ENCODE results near the gene CCDC192. TPM values are rescaled to one million over a fixed set of nuclear protein-coding genes. Genes with fewer than 3 reads are reported as not detected.

Gene CCDC192
- total RNA-seq, 6 experiments from 2014 or later, result not detected

DNA sequence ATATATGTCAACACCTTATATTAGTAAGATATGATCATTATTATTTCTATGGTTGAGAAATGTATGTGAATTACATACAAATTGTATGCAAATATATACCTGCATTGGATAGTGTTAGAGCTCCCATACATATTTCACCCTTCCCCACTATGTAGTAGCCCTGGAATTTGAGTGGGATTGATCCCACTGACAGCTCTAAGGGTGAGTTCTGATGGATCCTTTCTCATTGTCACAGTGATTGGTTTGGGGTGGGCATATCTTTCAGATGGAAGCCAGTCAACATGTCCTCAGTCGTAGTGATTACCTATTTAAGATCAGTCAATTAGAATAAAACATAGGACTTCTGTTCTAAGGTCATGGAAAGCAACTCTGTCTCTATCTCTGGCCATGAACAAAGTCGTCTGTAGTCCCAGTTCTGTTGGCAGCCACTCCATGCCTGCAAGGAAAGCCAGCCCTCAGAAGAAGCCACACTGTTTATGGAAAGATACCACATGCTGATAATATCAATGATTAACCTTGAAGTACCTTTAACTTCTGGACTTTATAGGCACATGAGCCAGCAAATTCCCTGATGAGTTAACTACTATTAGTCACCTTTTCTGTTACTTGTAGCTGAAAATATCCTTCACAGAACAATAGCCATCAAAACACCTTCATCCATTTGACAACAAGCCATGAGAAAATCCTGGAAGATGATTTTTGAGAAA lies 5.1 kb upstream of the CCDC192 start:
- WGBS (ENCODE audit: insufficient coverage, low coverage, low lambda C conversion rate, missing lambda C conversion rate), result 43% methylated on average over 1 of the region's 2 CpGs
- ATAC-seq (no peak), DNase-seq (no peak)
- Histone ChIP-seq H3K27ac (no peak overlapping the region), H3K4me1 (no peaks in the 10 kb centered on the region), H3K27me3 (no peaks in the 10 kb centered on the region), H3K9me3 (no peaks in the 10 kb centered on the region), H3K4me3 (no peak overlapping the region), H3K36me3 (no peaks in the 10 kb centered on the region)
- TF ChIP-seq, protein P1, sequence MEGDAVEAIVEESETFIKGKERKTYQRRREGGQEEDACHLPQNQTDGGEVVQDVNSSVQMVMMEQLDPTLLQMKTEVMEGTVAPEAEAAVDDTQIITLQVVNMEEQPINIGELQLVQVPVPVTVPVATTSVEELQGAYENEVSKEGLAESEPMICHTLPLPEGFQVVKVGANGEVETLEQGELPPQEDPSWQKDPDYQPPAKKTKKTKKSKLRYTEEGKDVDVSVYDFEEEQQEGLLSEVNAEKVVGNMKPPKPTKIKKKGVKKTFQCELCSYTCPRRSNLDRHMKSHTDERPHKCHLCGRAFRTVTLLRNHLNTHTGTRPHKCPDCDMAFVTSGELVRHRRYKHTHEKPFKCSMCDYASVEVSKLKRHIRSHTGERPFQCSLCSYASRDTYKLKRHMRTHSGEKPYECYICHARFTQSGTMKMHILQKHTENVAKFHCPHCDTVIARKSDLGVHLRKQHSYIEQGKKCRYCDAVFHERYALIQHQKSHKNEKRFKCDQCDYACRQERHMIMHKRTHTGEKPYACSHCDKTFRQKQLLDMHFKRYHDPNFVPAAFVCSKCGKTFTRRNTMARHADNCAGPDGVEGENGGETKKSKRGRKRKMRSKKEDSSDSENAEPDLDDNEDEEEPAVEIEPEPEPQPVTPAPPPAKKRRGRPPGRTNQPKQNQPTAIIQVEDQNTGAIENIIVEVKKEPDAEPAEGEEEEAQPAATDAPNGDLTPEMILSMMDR (IDR thresholded peaks at IDR 0.05), result no peak
- no peak for TF ChIP-seq POLR2A (IDR thresholded peaks at IDR 0.05)
- intact Hi-C loops (cut with DNase I), result no loop called here

- H3K36me3 ChIP-seq, result no peaks in the 10 kb centered on the region
- H3K4me3 ChIP-seq, result no peak overlapping the region
- H3K9me3 ChIP-seq, result no peaks in the 10 kb centered on the region
- WGBS (ENCODE audit: insufficient coverage, low coverage, low lambda C conversion rate, missing lambda C conversion rate), result 42% methylated on average over 5 of the region's 5 CpGs
- H3K27me3 ChIP-seq, result no peaks in the 10 kb centered on the region
- no peak overlapping the region for H3K27ac ChIP-seq
- intact Hi-C loops (cut with DNase I), result no loop called here
- DNase-seq (no peak), ATAC-seq (no peak)
- H3K4me1 ChIP-seq, result no peaks in the 10 kb centered on the region
- TF ChIP-seq POLR2A (IDR thresholded peaks at IDR 0.05), result no peak
- TF ChIP-seq, protein P1 (IDR thresholded peaks at IDR 0.05), result no peak
These were observed 3.8 kb upstream of the CCDC192 start for GRCh38 chr5:127699416-127699815.

DNA sequence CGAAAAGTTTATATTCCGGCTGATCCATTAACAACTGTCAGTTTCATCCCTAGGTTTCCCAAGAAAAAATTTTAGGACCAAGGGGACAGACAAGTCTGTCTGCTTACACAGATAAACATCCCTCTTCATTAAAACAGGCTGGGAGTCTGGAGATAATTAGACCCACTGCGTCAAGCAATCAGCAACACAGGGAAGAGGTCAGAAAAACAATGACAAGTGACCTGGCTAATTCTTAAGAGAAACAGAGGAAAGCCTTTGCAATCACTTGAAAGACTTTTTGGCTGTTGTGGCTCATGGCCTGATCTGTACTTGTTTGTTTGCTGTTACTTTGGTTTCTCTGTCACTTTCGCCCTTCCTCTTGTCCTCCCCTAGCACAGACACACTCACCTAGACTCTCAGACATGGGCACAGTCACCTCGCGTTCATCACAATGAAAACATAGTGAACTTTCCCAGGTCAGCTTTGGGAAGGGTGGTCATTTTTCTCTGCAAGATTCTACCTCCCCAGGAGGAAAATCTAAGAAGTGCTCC lies 2.9 kb upstream of the CCDC192 start:
- Histone ChIP-seq H3K27me3 (no peaks in the 10 kb centered on the region), H3K4me1 (no peaks in the 10 kb centered on the region), H3K36me3 (no peaks in the 10 kb centered on the region), H3K9me3 (no peaks in the 10 kb centered on the region), H3K27ac (no peak overlapping the region), H3K4me3 (no peak overlapping the region)
- ATAC-seq, result no peak
- WGBS (ENCODE audit: insufficient coverage, low coverage, low lambda C conversion rate, missing lambda C conversion rate), result 45% methylated on average over 6 of the region's 6 CpGs
- no peak for DNase-seq
- TF ChIP-seq, protein P1 (IDR thresholded peaks at IDR 0.05), result no peak
- TF ChIP-seq POLR2A (IDR thresholded peaks at IDR 0.05), result no peak
- intact Hi-C loops (cut with DNase I), result no loop called here

DNA sequence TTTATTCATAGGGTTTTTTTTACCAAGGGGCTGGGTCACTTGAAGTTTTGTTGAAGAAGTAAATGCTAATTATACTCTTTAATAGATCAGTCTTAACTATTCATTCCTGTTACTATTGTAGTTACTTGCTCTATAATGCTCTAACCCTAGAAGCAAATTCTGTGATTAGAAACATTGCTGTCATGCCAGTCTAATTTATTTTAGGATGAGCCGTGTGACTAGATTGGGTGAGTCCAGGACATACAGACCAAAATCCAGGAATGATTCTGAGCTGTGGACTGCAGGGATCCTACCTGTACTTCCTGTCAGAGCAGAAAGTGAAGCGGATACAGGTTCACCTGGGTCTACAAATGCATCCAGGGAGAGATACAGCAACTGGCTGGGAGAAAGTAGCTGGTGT lies 757 bp upstream of the CCDC192 start:
- H3K4me1 ChIP-seq, result no peaks in the 10 kb centered on the region
- no peak overlapping the region for H3K4me3 ChIP-seq
- H3K27me3 ChIP-seq, result no peaks in the 10 kb centered on the region
- TF ChIP-seq, protein P1 (IDR thresholded peaks at IDR 0.05), result no peak
- TF ChIP-seq POLR2A (IDR thresholded peaks at IDR 0.05), result no peak
- no peak overlapping the region for H3K27ac ChIP-seq
- H3K36me3 ChIP-seq, result no peaks in the 10 kb centered on the region
- 86% methylated on average over 2 of the region's 2 CpGs for WGBS (ENCODE audit: insufficient coverage, low coverage, low lambda C conversion rate, missing lambda C conversion rate)
- DNase-seq, result no peak
- intact Hi-C loops (cut with DNase I), result no loop called here
- no peaks in the 10 kb centered on the region for H3K9me3 ChIP-seq
- ATAC-seq, result no peak
